Naive thymus-derived CD8-positive, alpha-beta T cell (primary cell): ENCODE data around the gene HAPSTR1. TPM values are rescaled to one million over a fixed set of nuclear protein-coding genes. Genes with fewer than 3 reads are reported as not detected.

Source experiments
- polyA plus RNA-seq, 3 donors: library from polyadenylated mRNA; unstranded; fragments of 300-500 nt; fragmentation: Illumina TruSeq; gene quantifications; one replicate each; pipeline ENCODE4 v1.2.3, GENCODE V29; 2021
- total RNA-seq, 8 experiments: library from RNA in 2 of 8; stranded (reverse) in 2 of 8; gene quantifications; one replicate each; pipeline ENCODE4 v1.2.3 and lab custom pipeline; 2021 to 2026

HAPSTR1 gene
- total and polyA plus RNA-seq, 5 experiments from 2014 or later: 9.9 to 102 (median 16.5) TPM

Other genes with a start within 250 kb of the HAPSTR1 start
- 10 to 100 TPM; 59.6 to 61.2 TPM for gene CARHSP1, start 222.6 kb upstream of the HAPSTR1 start, total RNA-seq
- 10 to 100 TPM; 40.0 to 51.9 (median 48.5) TPM for gene CARHSP1, start 222.6 kb upstream of the HAPSTR1 start, polyA plus RNA-seq
- gene LITAFD, start 209.3 kb upstream of the HAPSTR1 start, total RNA-seq: not detected
- not detected for gene LITAFD, start 209.3 kb upstream of the HAPSTR1 start, polyA plus RNA-seq
- 100 to 1,000 TPM; 201 to 207 TPM for gene USP7, start 127.7 kb upstream of the HAPSTR1 start, total RNA-seq
- gene USP7, start 127.7 kb upstream of the HAPSTR1 start, polyA plus RNA-seq: 1 to 10 TPM; 6.4 to 9.9 (median 9.2) TPM